Loucy (cell line): ENCODE data around the gene DCAF10.
"Not testable (repeated sequence)": the region's sequence is repeated elsewhere in the genome, so short reads cannot be mapped to it uniquely, and the experiment has no call there.

Source experiments
- EZH2phosphoT487 ChIP-seq: fragments of 200-600 bp; IDR thresholded peaks from 2 replicates; pipeline ENCODE4 v1.6.1; 2018; ENCODE audit warnings: antibody characterized with exemption, mild to moderate bottlenecking, moderate library complexity, borderline replicate concordance
- TF ChIP-seq, protein P1 (sequence below): fragments of 200-600 bp; sonication (generic); conservative IDR thresholded peaks from 2 replicates; pipeline ENCODE4 v1.5.1; 2014; ENCODE audit warnings: mild to moderate bottlenecking, antibody characterized with exemption, low read length

DNA sequence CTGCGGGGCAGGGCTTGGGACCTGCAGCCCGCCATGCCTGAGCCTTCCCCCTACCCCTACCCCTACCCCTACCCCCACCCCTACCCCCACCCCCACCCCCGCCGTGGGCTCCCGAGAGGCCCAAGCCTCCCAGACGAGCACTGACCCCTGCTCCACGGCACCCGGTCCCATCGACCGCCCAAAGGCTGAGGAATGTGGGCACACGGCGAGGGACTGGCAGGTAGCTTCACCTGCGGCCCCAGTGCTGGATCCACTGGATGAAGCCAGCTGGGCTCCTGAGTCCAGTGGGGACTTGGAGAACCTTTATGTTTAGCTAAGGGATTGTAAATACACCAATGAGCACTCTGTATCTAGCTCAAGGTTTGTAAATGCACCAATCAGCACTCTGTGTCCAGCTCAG is 48.5 kb upstream of the DCAF10 start:
- TF ChIP-seq, protein P1, sequence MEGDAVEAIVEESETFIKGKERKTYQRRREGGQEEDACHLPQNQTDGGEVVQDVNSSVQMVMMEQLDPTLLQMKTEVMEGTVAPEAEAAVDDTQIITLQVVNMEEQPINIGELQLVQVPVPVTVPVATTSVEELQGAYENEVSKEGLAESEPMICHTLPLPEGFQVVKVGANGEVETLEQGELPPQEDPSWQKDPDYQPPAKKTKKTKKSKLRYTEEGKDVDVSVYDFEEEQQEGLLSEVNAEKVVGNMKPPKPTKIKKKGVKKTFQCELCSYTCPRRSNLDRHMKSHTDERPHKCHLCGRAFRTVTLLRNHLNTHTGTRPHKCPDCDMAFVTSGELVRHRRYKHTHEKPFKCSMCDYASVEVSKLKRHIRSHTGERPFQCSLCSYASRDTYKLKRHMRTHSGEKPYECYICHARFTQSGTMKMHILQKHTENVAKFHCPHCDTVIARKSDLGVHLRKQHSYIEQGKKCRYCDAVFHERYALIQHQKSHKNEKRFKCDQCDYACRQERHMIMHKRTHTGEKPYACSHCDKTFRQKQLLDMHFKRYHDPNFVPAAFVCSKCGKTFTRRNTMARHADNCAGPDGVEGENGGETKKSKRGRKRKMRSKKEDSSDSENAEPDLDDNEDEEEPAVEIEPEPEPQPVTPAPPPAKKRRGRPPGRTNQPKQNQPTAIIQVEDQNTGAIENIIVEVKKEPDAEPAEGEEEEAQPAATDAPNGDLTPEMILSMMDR = not testable (repeated sequence)
- TF ChIP-seq EZH2phosphoT487 = not testable (repeated sequence)
